ENCODE measurements around the gene EIF3D. TPM values are rescaled to one million over a fixed set of nuclear protein-coding genes. Genes with fewer than 3 reads are reported as not detected.

Gene EIF3D
- total and polyA plus RNA-seq, 2 of the 13 experiments (the other 11 are each of a cell fraction or from before 2014, with no cell fraction given) = 118 to 274 TPM

DNA sequence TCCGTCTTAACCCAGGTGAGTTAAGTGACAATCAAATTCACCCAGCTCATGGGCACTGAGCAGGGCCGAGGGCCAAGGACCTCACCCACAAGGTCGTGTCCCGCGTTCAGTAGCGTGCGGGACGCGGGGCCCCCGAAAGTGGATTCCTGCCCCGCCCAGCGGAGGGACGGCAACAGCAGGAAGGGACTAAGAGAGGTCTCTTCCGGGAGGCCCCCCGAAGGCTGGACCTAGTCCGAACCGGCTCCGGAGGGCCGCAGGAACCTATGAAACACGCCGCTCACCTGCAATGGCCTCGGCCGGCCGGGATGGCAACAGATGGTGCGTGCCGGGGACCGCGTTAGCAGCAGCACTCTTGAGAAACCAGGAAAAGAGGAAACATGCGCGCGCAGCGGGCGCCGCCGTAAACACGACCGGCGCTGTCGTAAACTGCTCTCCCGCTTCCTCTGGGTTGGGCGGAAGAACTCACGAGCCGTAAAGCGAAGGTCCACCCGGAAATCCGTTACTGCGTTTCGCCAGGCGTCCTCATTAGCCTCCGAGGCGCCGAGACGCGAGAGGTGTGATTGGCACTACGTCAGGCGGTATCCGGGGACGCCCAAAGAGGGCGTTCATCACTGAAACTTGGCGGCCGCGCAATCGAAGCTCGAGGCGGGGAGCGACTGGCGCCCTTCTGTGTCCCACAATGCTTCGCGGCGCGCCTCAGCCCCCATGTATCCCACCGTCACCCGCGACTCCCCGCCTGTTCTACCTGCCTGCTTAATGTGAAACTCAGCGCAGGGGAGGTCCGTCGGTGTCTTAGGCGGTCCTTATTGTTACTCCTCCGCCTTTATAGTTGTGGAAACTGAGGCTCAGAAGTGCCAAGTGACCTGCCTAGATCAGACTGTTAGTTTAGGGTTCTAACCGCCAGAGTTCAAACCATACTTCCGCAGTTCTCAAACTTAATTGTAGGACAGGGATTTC lies at the start of gene EIF3D (continued):
- TF ChIP-seq, protein P1, sequence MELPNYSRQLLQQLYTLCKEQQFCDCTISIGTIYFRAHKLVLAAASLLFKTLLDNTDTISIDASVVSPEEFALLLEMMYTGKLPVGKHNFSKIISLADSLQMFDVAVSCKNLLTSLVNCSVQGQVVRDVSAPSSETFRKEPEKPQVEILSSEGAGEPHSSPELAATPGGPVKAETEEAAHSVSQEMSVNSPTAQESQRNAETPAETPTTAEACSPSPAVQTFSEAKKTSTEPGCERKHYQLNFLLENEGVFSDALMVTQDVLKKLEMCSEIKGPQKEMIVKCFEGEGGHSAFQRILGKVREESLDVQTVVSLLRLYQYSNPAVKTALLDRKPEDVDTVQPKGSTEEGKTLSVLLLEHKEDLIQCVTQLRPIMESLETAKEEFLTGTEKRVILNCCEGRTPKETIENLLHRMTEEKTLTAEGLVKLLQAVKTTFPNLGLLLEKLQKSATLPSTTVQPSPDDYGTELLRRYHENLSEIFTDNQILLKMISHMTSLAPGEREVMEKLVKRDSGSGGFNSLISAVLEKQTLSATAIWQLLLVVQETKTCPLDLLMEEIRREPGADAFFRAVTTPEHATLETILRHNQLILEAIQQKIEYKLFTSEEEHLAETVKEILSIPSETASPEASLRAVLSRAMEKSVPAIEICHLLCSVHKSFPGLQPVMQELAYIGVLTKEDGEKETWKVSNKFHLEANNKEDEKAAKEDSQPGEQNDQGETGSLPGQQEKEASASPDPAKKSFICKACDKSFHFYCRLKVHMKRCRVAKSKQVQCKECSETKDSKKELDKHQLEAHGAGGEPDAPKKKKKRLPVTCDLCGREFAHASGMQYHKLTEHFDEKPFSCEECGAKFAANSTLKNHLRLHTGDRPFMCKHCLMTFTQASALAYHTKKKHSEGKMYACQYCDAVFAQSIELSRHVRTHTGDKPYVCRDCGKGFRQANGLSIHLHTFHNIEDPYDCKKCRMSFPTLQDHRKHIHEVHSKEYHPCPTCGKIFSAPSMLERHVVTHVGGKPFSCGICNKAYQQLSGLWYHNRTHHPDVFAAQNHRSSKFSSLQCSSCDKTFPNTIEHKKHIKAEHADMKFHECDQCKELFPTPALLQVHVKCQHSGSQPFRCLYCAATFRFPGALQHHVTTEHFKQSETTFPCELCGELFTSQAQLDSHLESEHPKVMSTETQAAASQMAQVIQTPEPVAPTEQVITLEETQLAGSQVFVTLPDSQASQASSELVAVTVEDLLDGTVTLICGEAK (IDR thresholded peaks at IDR 0.05) = 0 out of 2 replicates have a peak, but pooled peaks have one; percentile 35
- TF ChIP-seq, protein P1 (CRISPR knock-in tag; IDR thresholded peaks at IDR 0.05) = 0 out of 2 replicates have a peak, but pooled peaks have one; percentile 9
- peak; percentile 31; the same call in 1 of the 2 replicates for TF ChIP-seq ZNF773 (CRISPR knock-in tag; IDR thresholded peaks at IDR 0.05; ENCODE audit: borderline replicate concordance)
- TF ChIP-seq, protein P2, sequence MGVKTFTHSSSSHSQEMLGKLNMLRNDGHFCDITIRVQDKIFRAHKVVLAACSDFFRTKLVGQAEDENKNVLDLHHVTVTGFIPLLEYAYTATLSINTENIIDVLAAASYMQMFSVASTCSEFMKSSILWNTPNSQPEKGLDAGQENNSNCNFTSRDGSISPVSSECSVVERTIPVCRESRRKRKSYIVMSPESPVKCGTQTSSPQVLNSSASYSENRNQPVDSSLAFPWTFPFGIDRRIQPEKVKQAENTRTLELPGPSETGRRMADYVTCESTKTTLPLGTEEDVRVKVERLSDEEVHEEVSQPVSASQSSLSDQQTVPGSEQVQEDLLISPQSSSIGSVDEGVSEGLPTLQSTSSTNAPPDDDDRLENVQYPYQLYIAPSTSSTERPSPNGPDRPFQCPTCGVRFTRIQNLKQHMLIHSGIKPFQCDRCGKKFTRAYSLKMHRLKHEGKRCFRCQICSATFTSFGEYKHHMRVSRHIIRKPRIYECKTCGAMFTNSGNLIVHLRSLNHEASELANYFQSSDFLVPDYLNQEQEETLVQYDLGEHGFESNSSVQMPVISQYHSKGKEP (CRISPR knock-in tag; IDR thresholded peaks at IDR 0.05) = no peak
- TF ChIP-seq NFYC (CRISPR knock-in tag; IDR thresholded peaks at IDR 0.05) = peak; percentile 86
- TF ChIP-seq BRD4 (CRISPR knock-in tag; IDR thresholded peaks at IDR 0.05) = peak; percentile 72
- TF ChIP-seq ZNF446 (CRISPR knock-in tag; IDR thresholded peaks at IDR 0.05) = no peak
- TF ChIP-seq RORA (CRISPR knock-in tag; IDR thresholded peaks at IDR 0.05) = no peak
- peak; percentile 87 for TF ChIP-seq POLR2G (IDR thresholded peaks at IDR 0.05; ENCODE audit: low read depth, low read length)
- TF ChIP-seq SRSF9 (IDR thresholded peaks at IDR 0.05; ENCODE audit: borderline replicate concordance, insufficient read depth, low read depth, low read length, poor library complexity, severe bottlenecking) = no peak
- peak; percentile 42; the same call in 1 of the 2 replicates for TF ChIP-seq NRL (CRISPR knock-in tag; IDR thresholded peaks at IDR 0.05; ENCODE audit: borderline replicate concordance)
- no peak for TF ChIP-seq NCOA5 (CRISPR knock-in tag; IDR thresholded peaks at IDR 0.05)
- TF ChIP-seq, protein P3, sequence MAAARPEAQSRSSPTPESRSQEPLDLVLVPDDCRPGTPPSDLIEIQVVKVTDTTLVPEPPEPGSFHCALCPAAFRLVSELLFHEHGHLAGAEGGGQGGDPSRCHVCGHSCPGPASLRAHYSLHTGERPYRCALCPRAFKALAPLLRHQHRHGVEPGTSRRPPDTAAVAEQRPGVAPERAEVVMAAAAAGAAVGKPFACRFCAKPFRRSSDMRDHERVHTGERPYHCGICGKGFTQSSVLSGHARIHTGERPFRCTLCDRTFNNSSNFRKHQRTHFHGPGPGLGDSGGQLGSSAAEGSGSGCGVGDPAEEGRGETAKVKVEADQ (CRISPR knock-in tag; IDR thresholded peaks at IDR 0.05; ENCODE audit: borderline replicate concordance) = peak; percentile 64; the same call in 1 of the 2 replicates
- peak; percentile 76 for TF ChIP-seq FOXP1 (IDR thresholded peaks at IDR 0.05)
- peak; percentile 38 for TF ChIP-seq FOXP1 (CRISPR knock-in tag; IDR thresholded peaks at IDR 0.05)
- peak; percentile 75 for TF ChIP-seq SKI (IDR thresholded peaks at IDR 0.05; ENCODE audit: partially characterized antibody)
- TF ChIP-seq, protein P4, sequence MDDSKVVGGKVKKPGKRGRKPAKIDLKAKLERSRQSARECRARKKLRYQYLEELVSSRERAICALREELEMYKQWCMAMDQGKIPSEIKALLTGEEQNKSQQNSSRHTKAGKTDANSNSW (CRISPR knock-in tag; IDR thresholded peaks at IDR 0.05; ENCODE audit: borderline replicate concordance) = no peak; the same call in 1 of the 2 replicates
